ENCODE data around the gene IFI16.
"Not testable (repeated sequence)": the region's sequence is repeated elsewhere in the genome, so short reads cannot be mapped to it uniquely, and the experiment has no call there.

Gene IFI16

DNA sequence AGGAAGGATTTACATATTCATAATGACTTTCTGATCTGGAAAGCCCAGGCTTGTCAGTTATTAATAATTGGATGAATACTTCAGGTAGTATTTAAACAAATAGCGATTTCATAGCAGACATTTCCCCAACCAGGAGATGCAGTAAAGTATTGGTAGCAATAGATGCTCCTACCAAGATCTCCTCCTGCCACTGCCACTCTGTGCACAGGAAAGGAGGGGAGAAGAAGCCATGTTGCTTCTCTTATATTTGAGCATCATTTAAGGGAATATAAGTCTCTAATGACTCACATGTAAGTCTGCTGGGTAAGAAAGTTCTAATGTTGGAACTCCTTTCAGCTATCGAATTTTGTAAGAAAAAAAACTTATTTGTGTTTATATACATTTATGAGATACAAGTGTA is 420 bp upstream of the IFI16 start:
- DNase-seq, result no peak

GRCh38 chr1:159010391-159010790 is 684 bp downstream of the IFI16 start:
- DNase-seq, result no peak

- not testable (repeated sequence) for DNase-seq
Observed at GRCh38 chr1:159011001-159011400, 1.3 kb downstream of the IFI16 start.

GRCh38 chr1:159011751-159012150 is 2.0 kb downstream of the IFI16 start:
- no peak for DNase-seq

DNA sequence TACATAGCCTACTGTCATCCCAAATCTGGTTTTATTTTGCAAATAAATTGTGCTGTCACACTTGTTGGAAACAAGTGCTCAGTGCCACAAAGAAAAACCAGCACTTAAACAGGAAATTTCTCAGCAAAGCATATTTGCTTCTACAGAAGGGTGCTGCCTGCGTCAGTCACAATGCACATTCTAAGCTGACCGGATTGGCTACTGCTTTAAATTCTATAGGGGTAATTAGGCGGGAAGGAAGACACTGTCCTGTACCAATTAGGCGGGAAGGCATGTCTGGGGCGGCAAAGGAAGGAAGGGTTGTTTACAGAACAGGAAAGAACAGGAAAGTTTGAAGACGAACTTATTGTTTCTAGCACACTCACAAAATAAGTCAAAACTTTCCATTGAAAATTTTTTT is 2.8 kb downstream of the IFI16 start:
- no peak for DNase-seq

DNA sequence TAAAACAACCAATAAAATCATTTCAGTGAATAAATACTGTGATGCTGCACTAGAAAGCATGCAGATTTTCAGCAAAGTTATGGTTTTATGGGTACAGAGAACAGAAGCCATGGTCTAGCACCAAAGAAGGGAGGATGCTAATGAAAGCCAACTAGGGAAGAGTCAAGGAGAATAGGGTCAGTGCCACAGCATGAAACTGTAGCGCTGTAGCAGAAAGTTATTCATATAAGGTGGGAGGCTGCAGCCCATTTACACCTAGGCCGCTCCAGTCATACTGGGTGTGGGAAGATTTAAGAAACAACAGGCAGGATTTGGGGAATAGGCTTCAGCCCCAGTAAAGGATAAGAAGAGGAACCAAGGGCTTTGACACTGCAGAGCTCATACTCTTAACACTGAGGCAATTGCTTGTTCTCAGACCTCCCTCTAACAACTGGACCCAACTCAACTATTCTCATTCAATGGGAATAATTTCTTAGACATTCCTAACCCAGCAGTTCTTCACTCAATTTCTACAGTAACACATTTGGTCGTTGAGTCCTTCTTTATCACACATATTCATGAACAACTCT is 4.4 kb downstream of the IFI16 start:
- DNase-seq, result no peak

DNA sequence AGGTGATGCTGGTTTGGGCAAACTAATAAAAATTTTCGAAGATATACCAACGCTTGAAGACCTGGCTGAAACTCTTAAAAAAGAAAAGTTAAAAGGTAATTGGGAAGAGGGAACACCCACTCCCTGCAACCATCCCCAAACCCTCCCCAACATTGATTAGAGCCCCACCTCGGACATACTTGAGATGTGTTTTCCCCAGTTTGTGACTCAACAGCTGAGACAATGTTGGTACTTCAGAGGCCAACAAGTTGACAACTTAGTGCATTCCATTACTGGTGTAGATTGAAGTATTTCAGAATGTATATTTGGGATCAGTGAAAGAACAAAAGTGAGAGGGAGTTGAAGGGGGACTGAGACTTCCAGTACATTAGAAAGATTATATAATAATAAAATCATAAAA is 5.1 kb downstream of the IFI16 start:
- DNase-seq, result no peak

DNA sequence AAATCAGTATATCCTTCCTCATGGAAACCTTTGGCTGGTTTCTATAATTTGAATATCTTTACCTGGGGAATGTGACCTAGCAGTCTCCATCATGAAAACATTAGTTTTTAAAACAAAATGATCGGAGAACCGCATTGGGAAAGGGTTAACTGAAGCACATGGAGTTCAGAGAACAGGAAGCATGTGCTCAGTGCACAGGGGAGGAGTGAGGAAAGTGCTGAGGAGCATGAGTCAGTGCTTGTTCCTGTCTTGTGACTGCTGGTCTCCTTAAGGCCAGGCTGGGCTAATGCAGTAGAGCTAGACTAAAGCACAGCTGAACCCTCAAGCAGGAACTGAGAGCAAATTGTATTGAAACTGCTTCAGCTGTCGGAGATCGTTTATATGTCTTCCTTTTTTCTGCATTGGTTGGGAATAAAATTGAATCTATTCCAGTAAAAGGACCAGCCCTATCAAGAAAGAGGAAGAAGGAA is 5.8 kb downstream of the IFI16 start:
- DNase-seq, result no peak

DNA sequence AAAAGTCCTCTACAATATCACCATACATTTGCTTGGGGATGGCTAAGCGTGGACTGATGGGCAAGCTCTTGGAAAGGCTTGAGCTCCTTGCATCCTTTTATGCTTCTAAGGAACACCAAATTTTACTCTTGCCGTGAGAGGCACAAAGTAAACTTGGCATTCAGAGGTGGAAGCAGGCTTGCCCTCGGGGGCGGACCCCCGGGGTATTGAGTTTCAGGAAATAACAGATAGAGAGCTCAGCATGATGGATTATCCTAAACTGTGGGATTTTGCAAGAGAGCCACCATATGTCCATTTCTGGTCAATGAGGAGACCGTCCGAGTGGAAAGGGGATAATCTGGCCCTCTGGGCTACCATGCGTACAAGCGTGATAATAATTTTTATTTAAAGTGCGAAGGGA is 14.0 kb downstream of the IFI16 start:
- no peak for DNase-seq

DNA sequence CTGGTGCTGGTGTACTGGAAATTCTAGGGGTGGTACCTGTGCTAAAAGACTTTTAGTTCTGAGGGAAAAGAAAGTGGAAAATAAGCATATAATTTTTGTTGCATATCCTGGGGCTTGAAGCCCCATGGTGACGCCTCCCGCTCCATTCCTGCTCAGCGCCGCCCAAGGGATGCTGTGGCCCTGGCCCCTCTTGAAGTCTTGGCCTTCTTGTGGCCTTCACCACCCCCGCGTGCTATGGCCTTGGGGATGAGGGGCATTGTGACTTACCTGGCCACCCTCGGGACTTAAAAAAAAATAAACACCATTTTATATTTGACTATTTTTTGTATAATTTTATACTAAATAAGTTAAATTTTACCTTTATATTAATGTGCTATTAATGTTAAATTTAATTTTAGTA is 15.3 kb downstream of the IFI16 start:
- no peak for DNase-seq

DNA sequence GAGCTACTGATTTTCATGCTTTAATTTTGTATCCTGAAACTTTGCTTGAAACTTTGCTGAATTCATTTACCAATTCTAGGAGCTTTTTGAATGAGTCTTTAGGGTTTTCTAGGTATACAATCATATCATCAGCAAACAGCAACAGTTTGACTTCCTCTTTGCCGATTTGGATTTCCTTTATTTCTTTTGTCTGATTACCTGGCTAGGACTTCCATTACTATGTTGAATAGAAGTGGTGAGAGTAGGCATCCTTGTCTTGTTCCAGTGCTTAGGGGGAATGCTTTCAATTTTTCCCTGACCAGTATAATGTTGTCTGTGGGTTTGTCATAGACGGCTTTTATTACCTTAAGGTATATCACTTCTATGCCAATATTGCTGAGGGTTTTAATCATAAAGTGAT is 17.1 kb downstream of the IFI16 start:
- DNase-seq, result not testable (repeated sequence)

DNA sequence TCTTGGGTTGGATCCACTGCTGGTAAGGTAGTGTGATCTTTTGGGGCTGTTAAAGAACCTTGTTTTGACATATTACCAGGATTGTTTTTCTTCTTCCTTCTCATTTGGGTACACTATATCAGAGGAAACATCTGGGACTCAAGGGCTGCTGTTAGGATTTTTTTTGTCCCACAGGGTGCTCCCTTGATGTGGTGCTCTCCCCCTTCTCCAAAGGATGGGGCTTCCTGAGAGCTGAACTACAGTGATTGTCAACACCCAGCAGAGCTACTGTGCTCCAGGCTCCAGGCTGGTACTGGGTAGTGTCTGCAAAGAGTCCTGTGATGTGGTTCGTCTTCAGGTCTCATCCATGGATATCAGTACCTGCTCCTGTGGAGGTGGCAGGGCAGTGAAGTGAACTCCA is 20.6 kb downstream of the IFI16 start:
- DNase-seq, result no peak

GRCh38 chr1:159030877-159031447 is 21.3 kb downstream of the IFI16 start:
- no peak for DNase-seq

GRCh38 chr1:159040206-159040605 is 30.5 kb downstream of the IFI16 start:
- DNase-seq, result no peak

DNA sequence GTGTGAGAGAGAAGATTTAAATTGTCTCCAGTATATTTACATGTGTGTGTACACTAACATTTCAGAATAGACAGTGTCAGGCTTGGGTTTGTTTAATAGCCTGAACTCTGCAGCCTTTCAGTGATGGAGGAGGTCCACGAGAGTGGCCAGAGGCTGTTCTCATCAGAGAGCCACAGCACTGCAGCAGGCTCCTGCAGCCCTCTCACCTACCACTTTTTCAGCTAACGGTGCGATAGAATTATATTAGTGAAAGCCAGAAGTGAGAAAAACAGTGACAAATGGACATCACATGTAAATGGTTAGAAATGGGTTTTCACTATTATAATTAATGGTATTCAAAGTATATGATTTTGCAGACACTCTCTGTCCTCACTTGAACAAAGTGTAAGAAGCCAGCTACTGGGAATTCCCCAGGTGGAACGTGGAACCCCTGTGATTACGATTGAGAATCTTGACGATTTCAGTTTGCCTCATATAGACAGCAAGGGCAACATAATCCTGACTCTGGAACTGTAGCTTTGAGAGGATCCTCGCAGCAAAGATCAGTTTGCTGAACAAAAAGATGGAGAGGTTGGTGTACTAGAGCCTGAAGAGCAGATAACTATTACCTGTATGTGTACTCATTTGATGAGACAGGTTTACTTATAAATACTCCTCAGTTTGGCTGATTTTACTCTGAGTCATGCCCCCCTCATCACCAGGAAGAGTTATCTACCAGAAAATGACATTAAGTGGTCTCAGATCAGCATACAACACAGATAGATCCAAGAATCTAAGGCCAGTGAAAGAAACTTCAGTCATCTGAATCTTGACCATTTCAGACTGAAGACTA is 31.4 kb downstream of the IFI16 start:
- DNase-seq, result no peak

DNA sequence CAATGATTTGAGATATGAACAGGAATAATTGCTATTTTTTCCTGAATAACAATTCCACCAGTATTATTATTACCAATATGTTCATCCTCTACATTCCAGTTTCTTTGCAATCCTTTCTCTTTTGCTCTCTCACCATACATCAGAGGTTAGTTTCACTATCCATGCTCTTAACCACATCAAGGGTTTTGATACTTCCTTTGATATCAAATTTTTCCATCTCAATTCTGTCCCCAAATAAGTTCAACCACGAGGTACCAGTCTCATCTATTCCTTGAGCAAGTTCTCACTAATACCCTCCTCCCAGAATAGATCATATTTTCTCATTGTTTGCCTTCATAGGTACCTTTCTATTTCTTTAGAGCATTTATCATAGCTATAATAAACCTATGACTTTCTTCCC is 36.8 kb downstream of the IFI16 start:
- not testable (repeated sequence) for DNase-seq

- no peak for DNase-seq
Observed at GRCh38 chr1:159051436-159051835, 41.7 kb downstream of the IFI16 start.

DNA sequence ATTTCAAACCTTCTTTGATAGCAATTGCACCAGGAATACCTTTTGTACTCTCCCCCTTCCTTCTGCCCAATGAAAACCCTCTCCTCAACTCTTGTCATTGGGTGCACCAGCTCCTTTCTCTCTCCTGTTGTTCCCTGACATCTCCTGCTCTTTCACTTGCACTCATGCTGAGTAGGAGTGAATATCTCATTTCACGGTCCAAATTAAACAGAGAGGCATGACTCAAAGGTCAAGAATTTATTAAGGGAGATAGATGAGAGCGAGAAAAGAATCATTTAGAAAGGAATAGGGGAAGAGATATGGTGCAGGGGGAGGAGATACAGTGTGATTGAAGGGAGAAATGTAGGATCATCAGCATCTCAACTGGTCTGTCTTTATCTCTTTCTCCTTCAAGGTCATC is 44.7 kb downstream of the IFI16 start:
- DNase-seq, result no peak

DNA sequence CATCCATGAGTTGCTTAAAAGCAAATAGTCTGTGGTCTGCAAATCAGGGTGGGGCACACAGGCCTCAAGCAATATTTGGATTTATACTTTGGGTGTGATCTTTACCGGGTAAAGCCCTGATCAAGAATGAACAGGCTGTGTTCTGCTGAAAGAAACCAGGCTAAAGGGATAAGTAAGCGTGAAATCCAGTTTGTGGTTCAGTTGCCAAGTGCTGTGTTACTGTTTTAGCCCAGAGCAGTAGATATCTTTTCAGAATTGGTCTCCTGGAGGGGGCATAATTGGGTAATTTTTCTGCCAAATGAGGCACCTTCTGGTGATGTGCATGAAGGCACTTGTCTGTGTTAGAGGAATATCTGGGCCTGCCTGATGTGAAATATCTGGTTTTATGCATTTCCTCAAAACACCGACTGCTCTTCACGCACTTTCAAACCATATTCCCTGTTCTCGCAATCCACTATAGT is 45.5 kb downstream of the IFI16 start:
- no peak for DNase-seq

DNA sequence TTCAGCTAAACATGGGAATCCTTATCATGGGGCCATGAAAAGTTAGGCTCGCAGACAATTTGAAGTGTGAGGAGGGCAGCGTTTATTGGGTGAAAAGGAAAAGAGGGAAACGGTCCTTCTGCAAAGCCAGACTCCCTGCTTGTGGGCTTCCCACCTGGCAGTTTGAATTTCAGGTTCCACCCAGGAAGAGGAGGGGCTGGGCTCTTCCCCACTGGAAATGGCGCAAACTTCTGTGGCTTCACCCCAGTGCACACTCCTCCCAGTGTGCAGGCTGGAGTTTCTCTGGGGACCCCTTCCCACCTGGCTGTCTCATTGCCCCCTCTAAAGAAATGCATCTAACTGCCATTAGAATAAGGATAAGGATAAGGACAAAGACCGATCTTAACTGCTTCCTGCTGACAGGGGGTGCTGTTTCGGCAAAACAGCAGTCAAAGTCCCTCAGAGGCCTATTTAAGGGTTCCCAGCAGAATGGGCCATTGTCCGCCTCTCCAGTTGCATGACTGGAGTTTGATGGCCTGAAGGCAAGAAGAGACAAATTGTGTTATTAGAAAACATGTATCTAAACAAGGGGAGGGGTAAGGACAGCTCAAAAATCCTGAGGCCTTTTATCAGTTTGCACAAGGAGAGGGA is 46.5 kb downstream of the IFI16 start:
- no peak for DNase-seq

DNA sequence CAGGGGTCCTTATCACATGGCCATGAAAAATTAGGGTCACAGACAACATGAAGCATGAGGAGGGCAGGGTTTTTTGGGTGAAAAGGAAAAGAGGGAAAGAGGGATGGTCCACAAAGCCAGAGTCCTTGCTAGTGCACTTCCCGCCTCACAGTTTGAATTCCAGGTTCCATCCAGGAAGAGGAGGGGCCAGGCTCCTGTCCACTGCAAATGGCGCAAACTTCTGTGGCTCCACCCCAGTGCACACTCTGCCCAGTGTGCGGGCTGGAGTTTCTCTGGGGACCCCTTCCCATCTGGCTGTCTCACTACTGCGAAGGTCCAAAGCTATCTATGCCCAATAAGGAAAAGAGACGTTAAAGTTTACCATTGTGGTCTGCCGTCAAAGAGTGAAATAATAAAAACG is 49.0 kb downstream of the IFI16 start:
- no peak for DNase-seq

- DNase-seq, result no peak
Observed at GRCh38 chr1:159065106-159065505, 55.4 kb downstream of the IFI16 start.

DNA sequence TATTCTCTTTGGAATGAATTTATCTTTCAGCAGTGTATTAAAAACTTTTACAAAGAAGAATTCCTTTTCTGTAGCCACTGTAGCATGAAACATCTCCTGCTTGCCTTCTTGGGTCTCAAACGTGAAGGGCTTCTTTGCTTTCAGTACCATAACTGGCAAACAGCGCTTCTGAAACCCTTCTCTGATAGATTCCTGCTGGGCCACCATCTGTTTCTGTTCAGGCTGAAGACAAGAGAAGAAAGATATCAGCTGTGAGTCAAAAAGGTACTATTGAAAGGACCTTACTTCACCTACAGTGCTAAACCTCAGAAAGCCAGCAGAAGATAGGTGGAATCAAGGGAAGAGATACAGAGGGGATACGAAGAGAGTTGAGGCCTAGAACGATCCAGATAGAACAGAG is 56.4 kb downstream of the IFI16 start:
- no peak for DNase-seq
